Smooth muscle cell (in vitro differentiated cells): ENCODE data around the gene CAMK4. TPM values are rescaled to one million over a fixed set of nuclear protein-coding genes. Genes with fewer than 3 reads are reported as not detected.

ENCODE experiments used
- DNase-seq: peaks from one replicate; lab custom pipeline; 2025; ENCODE audit not compliant: unreplicated experiment; lab: John Stamatoyannopoulos, UW
- H2AFZ ChIP-seq: fragments of 200-600 bp; sonication (generic); 2 replicates; pipeline ENCODE4 v1.6.0; 2016; ENCODE audit warnings: antibody characterized with exemption, low read depth, mild to moderate bottlenecking
- H3F3A ChIP-seq: fragments of 200-600 bp; sonication (generic); 2 replicates; pipeline ENCODE4 v1.6.0; 2017; ENCODE audit warnings: antibody characterized with exemption, low read depth
- H3K27ac ChIP-seq: fragments of 200-600 bp; sonication (generic); 2 replicates; pipeline ENCODE4 v1.5.1; 2016; ENCODE audit warnings: low read depth, mild to moderate bottlenecking
- H3K27me3 ChIP-seq: fragments of 200-600 bp; sonication (generic); 2 replicates; pipeline ENCODE4 v1.6.1; 2016; ENCODE audit warnings: low read depth, mild to moderate bottlenecking
- H3K36me3 ChIP-seq: fragments of 200-600 bp; sonication (generic); 2 replicates; pipeline ENCODE4 v1.5.1; 2016; ENCODE audit warnings: low read depth
- H3K4me1 ChIP-seq: fragments of 200-600 bp; sonication (generic); 2 replicates; pipeline ENCODE4 v1.5.1; 2016; ENCODE audit warnings: low read depth
- H3K4me2 ChIP-seq: fragments of 200-600 bp; sonication (generic); 2 replicates; pipeline ENCODE4 v1.6.0; 2016; ENCODE audit warnings: mild to moderate bottlenecking
- H3K4me3 ChIP-seq: fragments of 200-600 bp; sonication (generic); 2 replicates; pipeline ENCODE4 v1.5.1; 2016; ENCODE audit warnings: mild to moderate bottlenecking
- H3K79me2 ChIP-seq: fragments of 200-600 bp; sonication (generic); 2 replicates; pipeline ENCODE4 v1.6.0; 2016; ENCODE audit warnings: low read depth, mild to moderate bottlenecking
- H3K9ac ChIP-seq: fragments of 200-600 bp; sonication (generic); 2 replicates; pipeline ENCODE4 v1.6.0; 2016; ENCODE audit warnings: low read depth
- H3K9me3 ChIP-seq: fragments of 200-600 bp; sonication (generic); replicated peaks from 2 replicates; pipeline ENCODE4 v1.5.1; 2016; ENCODE audit warnings: low read depth
- H4K20me1 ChIP-seq: fragments of 200-600 bp; sonication (generic); 2 replicates; pipeline ENCODE4 v1.6.0; 2016; ENCODE audit warnings: low read depth
- WGBS: methylation state at CpG from one replicate; pipeline ENCODE4 v1.1.7; 2016; ENCODE audit warnings: low lambda C conversion rate; 5-methylcytosine and 5-hydroxymethylcytosine counted together
- polyA plus RNA-seq: library from polyadenylated mRNA; unstranded; fragments of >200 nt; fragmentation: Nextera tagmentation; extraction: Ambion mirVana; gene quantifications from 2 replicates; pipeline ENCODE4 v1.2.1, GENCODE V29; 2016
- total RNA-seq: library from RNA; depleted of rRNA; stranded (reverse); fragments of >200 nt; gene quantifications from 2 replicates; pipeline ENCODE4 v1.2.3, GENCODE V29; 2014
- TF ChIP-seq, protein P1 (sequence below): fragments of 200-600 bp; sonication (generic); IDR thresholded peaks from 2 replicates; pipeline ENCODE4 v1.5.1; 2017; ENCODE audit warnings: borderline replicate concordance, mild to moderate bottlenecking, antibody characterized with exemption; ENCODE audit not compliant: insufficient read depth, poor library complexity, severe bottlenecking

CAMK4 gene
- total and polyA plus RNA-seq, 2 experiments from 2014 or later, result 1.1 to 3.6 TPM

DNA sequence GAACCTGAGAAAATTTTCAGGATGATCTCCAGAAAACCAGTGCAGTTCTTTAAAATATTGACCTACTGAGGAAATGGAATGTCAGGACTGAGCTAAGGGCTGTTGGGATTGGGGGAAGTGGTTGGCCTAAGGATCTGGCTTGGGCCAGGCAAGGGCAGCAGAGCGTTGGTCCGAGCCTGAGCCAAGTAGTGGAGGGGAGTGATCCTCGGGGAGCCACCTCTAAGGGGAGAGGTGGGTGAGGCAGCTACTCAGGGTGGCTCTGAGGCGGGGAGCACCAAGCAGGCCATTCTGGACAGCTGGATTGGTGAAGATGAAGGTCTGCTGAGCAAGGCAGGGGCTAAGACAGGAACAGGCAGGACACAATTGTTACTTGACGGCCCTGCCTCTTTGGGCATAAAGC lies 11.5 kb downstream of the CAMK4 start:
- Histone ChIP-seq H3F3A (no peaks in the 10 kb centered on the region), H4K20me1 (no peaks in the 10 kb centered on the region), H3K9me3 (no peaks in the 10 kb centered on the region), H3K9ac (no peak overlapping the region), H3K79me2 (no peaks in the 10 kb centered on the region), H2AFZ (no peak overlapping the region), H3K4me2 (no peak overlapping the region), H3K4me3 (no peak overlapping the region), H3K27ac (no peak overlapping the region), H3K36me3 (no peaks in the 10 kb centered on the region), H3K4me1 (no peaks in the 10 kb centered on the region), H3K27me3 (no peaks in the 10 kb centered on the region)
- TF ChIP-seq, protein P1, sequence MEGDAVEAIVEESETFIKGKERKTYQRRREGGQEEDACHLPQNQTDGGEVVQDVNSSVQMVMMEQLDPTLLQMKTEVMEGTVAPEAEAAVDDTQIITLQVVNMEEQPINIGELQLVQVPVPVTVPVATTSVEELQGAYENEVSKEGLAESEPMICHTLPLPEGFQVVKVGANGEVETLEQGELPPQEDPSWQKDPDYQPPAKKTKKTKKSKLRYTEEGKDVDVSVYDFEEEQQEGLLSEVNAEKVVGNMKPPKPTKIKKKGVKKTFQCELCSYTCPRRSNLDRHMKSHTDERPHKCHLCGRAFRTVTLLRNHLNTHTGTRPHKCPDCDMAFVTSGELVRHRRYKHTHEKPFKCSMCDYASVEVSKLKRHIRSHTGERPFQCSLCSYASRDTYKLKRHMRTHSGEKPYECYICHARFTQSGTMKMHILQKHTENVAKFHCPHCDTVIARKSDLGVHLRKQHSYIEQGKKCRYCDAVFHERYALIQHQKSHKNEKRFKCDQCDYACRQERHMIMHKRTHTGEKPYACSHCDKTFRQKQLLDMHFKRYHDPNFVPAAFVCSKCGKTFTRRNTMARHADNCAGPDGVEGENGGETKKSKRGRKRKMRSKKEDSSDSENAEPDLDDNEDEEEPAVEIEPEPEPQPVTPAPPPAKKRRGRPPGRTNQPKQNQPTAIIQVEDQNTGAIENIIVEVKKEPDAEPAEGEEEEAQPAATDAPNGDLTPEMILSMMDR, result no peak
- DNase-seq, result no peak
- WGBS, result 94% methylated on average over 5 of the region's 5 CpGs

DNA sequence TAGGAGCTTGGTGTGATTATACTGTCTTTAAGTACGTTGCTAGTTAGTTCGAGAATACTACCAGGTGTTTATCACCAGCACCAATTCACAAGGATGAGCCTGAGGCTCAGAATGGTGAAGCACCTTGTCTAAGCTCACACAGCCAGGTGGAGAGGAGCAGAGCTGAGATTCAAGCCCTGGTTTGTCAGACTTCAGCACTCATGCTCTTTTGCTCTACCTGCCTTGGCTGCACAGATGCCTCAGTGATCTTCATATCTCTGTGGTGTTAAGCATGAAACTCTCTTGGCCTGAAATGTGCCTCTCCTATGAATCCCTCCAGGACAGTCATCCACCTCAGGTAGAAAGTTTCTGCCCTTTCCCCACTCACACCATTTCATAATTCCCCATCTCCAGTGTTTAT lies 12.2 kb downstream of the CAMK4 start:
- H3K79me2 ChIP-seq, result no peaks in the 10 kb centered on the region
- DNase-seq, result no peak
- H3K9me3 ChIP-seq, result no peaks in the 10 kb centered on the region
- H3K4me2 ChIP-seq, result no peak overlapping the region
- no peak overlapping the region for H3K9ac ChIP-seq
- H3K4me1 ChIP-seq, result no peaks in the 10 kb centered on the region
- H3K27me3 ChIP-seq, result no peaks in the 10 kb centered on the region
- no peak overlapping the region for H2AFZ ChIP-seq
- no peaks in the 10 kb centered on the region for H4K20me1 ChIP-seq
- H3K4me3 ChIP-seq, result no peak overlapping the region
- WGBS, result 82% methylated on average over 2 of the region's 2 CpGs
- TF ChIP-seq, protein P1, result no peak
- no peaks in the 10 kb centered on the region for H3K36me3 ChIP-seq
- H3K27ac ChIP-seq, result no peak overlapping the region
- H3F3A ChIP-seq, result no peaks in the 10 kb centered on the region

DNA sequence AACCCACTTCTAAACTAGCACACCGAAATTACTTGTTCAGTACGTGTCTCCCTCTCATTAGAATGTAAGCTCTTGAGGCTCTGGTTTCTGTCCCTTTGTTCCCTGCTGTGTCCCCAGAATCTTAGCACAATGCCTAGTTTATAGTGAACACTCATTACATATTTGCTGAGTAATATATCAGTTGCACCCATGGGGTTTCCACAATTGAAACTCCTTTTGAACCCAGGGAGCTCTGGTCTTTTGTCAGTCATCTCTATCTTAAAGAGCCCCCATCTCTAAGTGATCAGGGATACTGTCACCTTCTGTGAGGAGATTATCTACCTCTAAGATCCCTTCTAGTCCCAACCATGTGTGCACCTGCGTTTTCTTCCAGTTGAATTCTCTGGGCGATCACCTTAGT lies 12.8 kb downstream of the CAMK4 start:
- H3K79me2 ChIP-seq, result no peaks in the 10 kb centered on the region
- no peaks in the 10 kb centered on the region for H3K36me3 ChIP-seq
- H3K4me2 ChIP-seq, result no peak overlapping the region
- TF ChIP-seq, protein P1, result no peak
- H3K27me3 ChIP-seq, result no peaks in the 10 kb centered on the region
- no peak overlapping the region for H3K4me3 ChIP-seq
- no peaks in the 10 kb centered on the region for H3F3A ChIP-seq
- no peaks in the 10 kb centered on the region for H3K4me1 ChIP-seq
- H3K9me3 ChIP-seq, result no peaks in the 10 kb centered on the region
- H4K20me1 ChIP-seq, result no peaks in the 10 kb centered on the region
- H2AFZ ChIP-seq, result no peak overlapping the region
- DNase-seq, result no peak
- H3K27ac ChIP-seq, result no peak overlapping the region
- no peak overlapping the region for H3K9ac ChIP-seq
- WGBS, result 90% methylated on average over 4 of the region's 4 CpGs

DNA sequence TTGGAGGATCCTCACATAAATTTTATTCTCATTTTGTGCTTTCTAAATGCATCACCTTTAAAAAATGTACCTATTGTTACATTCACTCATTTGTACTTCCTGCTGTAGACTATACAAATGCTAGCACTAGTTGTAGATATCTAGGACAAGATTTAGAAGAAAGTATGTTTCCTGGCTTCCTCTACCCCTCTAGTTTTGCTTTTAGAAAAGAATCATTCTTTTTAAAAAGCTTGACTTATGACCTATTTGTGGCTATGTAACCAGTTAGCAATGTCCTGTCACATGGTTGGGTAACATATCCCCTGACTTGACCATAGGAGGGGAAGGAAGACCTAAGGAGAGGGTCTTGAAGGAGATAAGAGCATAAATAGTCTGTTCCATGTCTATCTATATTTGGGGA lies 13.3 kb downstream of the CAMK4 start:
- Histone ChIP-seq H2AFZ (no peak overlapping the region), H3F3A (no peaks in the 10 kb centered on the region), H3K27me3 (no peaks in the 10 kb centered on the region), H3K36me3 (no peaks in the 10 kb centered on the region), H4K20me1 (no peaks in the 10 kb centered on the region), H3K79me2 (no peaks in the 10 kb centered on the region), H3K27ac (no peak overlapping the region), H3K4me1 (no peaks in the 10 kb centered on the region), H3K9me3 (no peaks in the 10 kb centered on the region), H3K9ac (no peak overlapping the region), H3K4me2 (no peak overlapping the region), H3K4me3 (no peak overlapping the region)
- DNase-seq, result no peak
- TF ChIP-seq, protein P1, result no peak
